Neural crest cell (in vitro differentiated cells): ENCODE results near the gene ZNF683. TPM values are rescaled to one million over a fixed set of nuclear protein-coding genes. Genes with fewer than 3 reads are reported as not detected.
A peak's percentile ranks its signal among the peaks of the same experiment; 100 is the strongest.
"Not testable (repeated sequence)": the region's sequence is repeated elsewhere in the genome, so short reads cannot be mapped to it uniquely, and the experiment has no call there.

ENCODE experiments used
- DNase-seq: peaks from one replicate; pipeline ENCODE4 v3.0.0; 2021; ENCODE audit warnings: low read depth, mixed read lengths, low spot score
- H3K27ac Mint-ChIP-seq: one replicate; pipeline ENCODE4 v1.8.0; 2021; ENCODE audit warnings: mild to moderate bottlenecking, mixed read lengths; ENCODE audit not compliant: unreplicated experiment
- H3K27me3 Mint-ChIP-seq: 2 replicates; pipeline ENCODE4 v1.8.0; 2021; ENCODE audit warnings: low read depth, mild to moderate bottlenecking, mixed read lengths
- H3K36me3 Mint-ChIP-seq: 2 replicates; pipeline ENCODE4 v1.8.0; 2021; ENCODE audit warnings: low read depth, mild to moderate bottlenecking, mixed read lengths
- H3K4me1 Mint-ChIP-seq: 2 replicates; pipeline ENCODE4 v1.8.0; 2021; ENCODE audit warnings: mixed read lengths
- H3K4me3 Mint-ChIP-seq: one replicate; pipeline ENCODE4 v1.8.0; 2021; ENCODE audit warnings: mild to moderate bottlenecking, mixed read lengths
- H3K9me3 Mint-ChIP-seq: 2 replicates; pipeline ENCODE4 v1.8.0; 2021; ENCODE audit warnings: mixed read lengths
- CTCF ChIP-seq: fragments of 200-600 bp; sonication (generic); conservative IDR thresholded peaks from 2 replicates; pipeline ENCODE4 v1.5.0; 2021; ENCODE audit warnings: antibody characterized with exemption, mild to moderate bottlenecking
- long read RNA-seq: library from polyadenylated mRNA; unstranded; transcript quantifications from one replicate; pipeline ENCODE4 v2.0.0, GENCODE V29; 2020
- total RNA-seq: library from RNA; stranded (reverse); gene quantifications from 2 replicates; pipeline ENCODE4 v1.2.1, GENCODE V29; 2021

The ZNF683 gene
- not detected in 2 replicates for total RNA-seq
- long read RNA-seq: 0 reads

GRCh38 chr1:26372611-26373010 lies at the start of gene ZNF683:
Gene ZNF683, minus strand, starts transcription at chr1:26372750. Its CDS starts 4,179 bp downstream, at chr1:26368571.
- H3K4me1 Mint-ChIP-seq: peaks cover 28% of the 10 kb centered on the region
- DNase-seq, H3K36me3 Mint-ChIP-seq, H3K4me3 Mint-ChIP-seq, H3K27me3 Mint-ChIP-seq, H3K9me3 Mint-ChIP-seq: not testable (repeated sequence)
- peak within 1 kb of the TSS; percentile 3 for H3K27ac Mint-ChIP-seq

GRCh38 chr1:26419494-26419893 lies 46.9 kb upstream of the ZNF683 start:
- H3K9me3 Mint-ChIP-seq: no peaks in the 10 kb centered on the region
- no peaks in the 10 kb centered on the region for H3K27me3 Mint-ChIP-seq
- DNase-seq: no peak
- TF ChIP-seq CTCF: no peak
- peak overlapping the region; percentile 57 for H3K27ac Mint-ChIP-seq
- peaks cover 69% of the 10 kb centered on the region for H3K4me1 Mint-ChIP-seq
- H3K36me3 Mint-ChIP-seq: peaks cover 7% of the 10 kb centered on the region
- peak overlapping the region; percentile 78 for H3K4me3 Mint-ChIP-seq

- Mint-ChIP-seq H3K4me1 (peaks cover 75% of the 10 kb centered on the region), H3K9me3 (no peaks in the 10 kb centered on the region), H3K36me3 (peaks cover 12% of the 10 kb centered on the region), H3K27ac (peak overlapping the region; percentile 79), H3K4me3 (peak overlapping the region; percentile 78), H3K27me3 (no peaks in the 10 kb centered on the region)
- no peak for TF ChIP-seq CTCF
- no peak for DNase-seq
These were observed 46.4 kb upstream of the ZNF683 start for GRCh38 chr1:26418865-26419349.

GRCh38 chr1:26417111-26417759 lies 44.7 kb upstream of the ZNF683 start:
- Mint-ChIP-seq H3K9me3 (no peaks in the 10 kb centered on the region), H3K4me1 (peaks cover 86% of the 10 kb centered on the region), H3K4me3 (peak overlapping the region; percentile 78), H3K36me3 (peaks cover 23% of the 10 kb centered on the region), H3K27me3 (peaks cover 2% of the 10 kb centered on the region), H3K27ac (no peak overlapping the region)
- peak; percentile 90 for DNase-seq
- peak; percentile 97 for TF ChIP-seq CTCF

GRCh38 chr1:26413031-26413430 lies 40.5 kb upstream of the ZNF683 start:
- H3K9me3 Mint-ChIP-seq: no peaks in the 10 kb centered on the region
- H3K27ac Mint-ChIP-seq: peak overlapping the region; percentile 68
- peaks cover 23% of the 10 kb centered on the region for H3K36me3 Mint-ChIP-seq
- peaks cover 77% of the 10 kb centered on the region for H3K4me1 Mint-ChIP-seq
- TF ChIP-seq CTCF: no peak
- H3K4me3 Mint-ChIP-seq: peak overlapping the region; percentile 98
- H3K27me3 Mint-ChIP-seq: peaks cover 17% of the 10 kb centered on the region
- DNase-seq: no peak

- Mint-ChIP-seq H3K27ac (peak overlapping the region; percentile 88), H3K36me3 (peaks cover 23% of the 10 kb centered on the region), H3K27me3 (peaks cover 17% of the 10 kb centered on the region), H3K9me3 (no peaks in the 10 kb centered on the region), H3K4me3 (peak overlapping the region; percentile 98), H3K4me1 (peaks cover 70% of the 10 kb centered on the region)
- no peak for DNase-seq
- TF ChIP-seq CTCF: no peak
These were observed 39.8 kb upstream of the ZNF683 start for GRCh38 chr1:26412180-26412840.
